K562 (cell line): Measurements from ENCODE around the gene GLDC. TPM values are rescaled to one million over a fixed set of nuclear protein-coding genes. Genes with fewer than 3 reads are reported as not detected.
A peak's percentile ranks its signal among the peaks of the same experiment; 100 is the strongest.

Experiments used
- MAFF ChIP-seq: IDR thresholded peaks from 2 replicates; pipeline ENCODE4 v1.6.1; 2012; ENCODE audit warnings: low read length, improper control_type of control experiment
- MAFG ChIP-seq: fragments of 450-650 bp; conservative IDR thresholded peaks from 2 replicates; pipeline ENCODE4 v1.6.1; 2016; ENCODE audit warnings: missing genetic modification characterization, missing compliant biosample characterization
- MIER1 ChIP-seq: fragments of 450-650 bp; IDR thresholded peaks from 2 replicates; pipeline ENCODE4 v1.6.1; 2016; ENCODE audit warnings: antibody characterized with exemption, mild to moderate bottlenecking, low read depth
- RBM25 ChIP-seq: fragments of 200-400 bp; formaldehyde crosslinking; IDR thresholded peaks from 2 replicates; pipeline ENCODE4 v1.6.1; 2018; ENCODE audit warnings: low read length, low read depth, moderate library complexity; ENCODE audit not compliant: severe bottlenecking
- STAT5A ChIP-seq: IDR thresholded peaks from 2 replicates; pipeline ENCODE4 v1.6.1; 2012; ENCODE audit warnings: low read length, inconsistent platforms, borderline replicate concordance
- UBTF ChIP-seq, 2 experiments: IDR thresholded peaks; 2 replicates each; pipeline ENCODE4 v1.6.1; 2012; ENCODE audit warnings: improper control_type of control experiment in 2 of 2, low read depth in 2 of 2, low read length in 2 of 2, borderline replicate concordance in 1 of 2
- XRCC5 ChIP-seq: fragments of 200-400 bp; formaldehyde crosslinking; IDR thresholded peaks from 2 replicates; pipeline ENCODE4 v1.6.1; 2017; ENCODE audit warnings: low read depth, mild to moderate bottlenecking, low read length
- ZBTB49 ChIP-seq: sonication (generic); formaldehyde crosslinking; IDR thresholded peaks from 2 replicates; pipeline ENCODE4 v1.8.0; 2022; ENCODE audit warnings: missing genetic modification reagents, mild to moderate bottlenecking, borderline replicate concordance
- ZC3H8 ChIP-seq: fragments of 450-650 bp; IDR thresholded peaks from 2 replicates; pipeline ENCODE4 v1.6.1; 2017
- ZNF586 ChIP-seq: fragments of 450-650 bp; formaldehyde crosslinking; conservative IDR thresholded peaks from 2 replicates; pipeline ENCODE4 v1.4.0; 2020; ENCODE audit warnings: mild to moderate bottlenecking, moderate library complexity
- ZNF589 ChIP-seq: fragments of 200-800 bp; sonication (Bioruptor generic); IDR thresholded peaks from 2 replicates; pipeline ENCODE4 v1.6.1; 2016; ENCODE audit warnings: low read depth, missing genetic modification characterization, missing compliant biosample characterization
- ZNF717 ChIP-seq: fragments of 250-450 bp; sonication (Bioruptor Pico); IDR thresholded peaks from 2 replicates; pipeline ENCODE4 v1.5.0; 2021
- ZNF764 ChIP-seq: fragments of 250-450 bp; sonication (Bioruptor Pico); IDR thresholded peaks from 2 replicates; pipeline ENCODE4 v1.4.0; 2020; ENCODE audit warnings: low read depth, mild to moderate bottlenecking, moderate library complexity
- ZNF830 ChIP-seq: fragments of 250-450 bp; sonication (Bioruptor Pico); IDR thresholded peaks from 2 replicates; pipeline ENCODE4 v1.5.0; 2021; ENCODE audit warnings: mild to moderate bottlenecking
- polyA plus RNA-seq, 8 experiments: library from polyadenylated mRNA; depleted of rRNA in 4 of 8; stranded (reverse) in 5 of 8; unstranded in 3 of 8; fragments of >200 nt; fragmentation: Nextera tagmentation in 2 of 8; fragmentation: Illumina TruSeq in 1 of 8; extraction: Ambion mirVana in 2 of 8; extraction: Trizol in 1 of 8; gene quantifications; 2 replicates each; pipeline versions ENCODE4 v1.2.1 to v1.2.3, GENCODE V29; 2011 to 2014; ENCODE audit warnings: inconsistent platforms in 1 of 8, missing spikeins in 1 of 8
- total RNA-seq, 7 experiments: library from RNA; depleted of rRNA in 6 of 7; stranded (reverse); fragments of >200 nt in 6 of 7; fragmentation: Illumina TruSeq in 2 of 7; extraction: Trizol in 2 of 7; gene quantifications; 2 replicates each; pipeline versions ENCODE4 v1.2.1 to v1.2.3, GENCODE V29; 2011 to 2021; ENCODE audit warnings: low replicate concordance in 1 of 7
- TF ChIP-seq, protein P1 (sequence below), 3 experiments: fragments of 200-800 bp in 1 of 3; fragments of 250-450 bp in 1 of 3; fragments of 450-650 bp in 1 of 3; sonication (Bioruptor Pico) in 1 of 3; sonication (Bioruptor generic) in 1 of 3; formaldehyde crosslinking in 1 of 3; IDR thresholded peaks; 2 replicates each; pipeline versions ENCODE4 v1.6.1 to v1.8.0; 2016 to 2022; ENCODE audit warnings: mild to moderate bottlenecking in 2 of 3, missing genetic modification characterization in 2 of 3, missing compliant biosample characterization in 1 of 3, moderate library complexity in 1 of 3

GLDC gene
- total and polyA plus RNA-seq, 9 of the 15 experiments (the other 6 are each of a cell fraction or from before 2014, with no cell fraction given), result 0.03 to 0.27 (median 0.08) TPM; not detected in 6

DNA sequence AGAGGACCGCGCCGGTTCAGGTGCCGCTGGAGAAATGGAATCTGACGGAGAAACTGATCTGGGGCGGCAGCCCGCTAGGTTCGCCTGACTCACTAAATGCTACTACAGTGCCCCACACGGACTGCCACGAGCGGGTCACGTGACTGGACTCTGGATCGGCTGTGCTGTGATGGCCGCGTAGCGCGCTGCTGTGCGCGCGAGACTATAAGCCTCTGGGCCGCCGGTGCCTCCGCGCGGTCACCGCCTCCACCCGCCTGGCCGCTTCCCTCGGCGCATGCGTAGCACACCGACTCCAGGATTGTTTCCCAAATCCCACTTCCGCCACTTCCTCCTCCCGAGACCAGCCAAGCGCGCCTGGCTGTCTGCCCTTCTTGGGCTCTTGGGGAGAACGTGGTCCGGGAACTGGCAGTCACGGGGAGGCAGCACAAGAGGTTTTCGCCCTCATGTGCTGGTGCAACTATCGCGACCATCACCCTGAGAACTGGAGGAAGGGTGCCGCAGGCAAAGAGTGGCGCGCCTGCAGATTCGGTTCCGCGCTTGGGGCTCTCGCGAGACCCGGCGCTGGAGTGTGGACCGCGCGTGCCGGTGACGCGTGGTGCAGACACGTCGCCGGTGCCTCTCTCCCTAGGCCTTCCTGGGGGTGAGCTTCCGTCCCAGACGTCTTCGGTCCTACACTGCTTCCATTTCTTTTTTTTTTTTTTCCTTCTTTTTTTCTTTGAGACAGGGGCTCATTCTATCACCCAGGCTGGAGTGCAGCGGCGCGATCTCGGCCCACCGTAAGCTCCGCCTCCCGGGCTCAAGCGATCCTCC is 35.8 kb upstream of the GLDC start (continued):
- no peak for TF ChIP-seq ZNF830 (CRISPR knock-in tag)
- TF ChIP-seq ZBTB49 (CRISPR knock-in tag), result no peak
- TF ChIP-seq ZNF717 (CRISPR knock-in tag), result no peak
- TF ChIP-seq ZNF586, result no peak
- TF ChIP-seq MAFF, result peak; percentile 65; the same call in 1 of the 2 replicates
- no peak for TF ChIP-seq UBTF (IDR thresholded peaks at IDR 0.05; ENCODE audit: borderline replicate concordance in 1 of 2, low read depth in 2 of 2, low read length in 2 of 2)
- TF ChIP-seq MIER1, result no peak
- no peak for TF ChIP-seq STAT5A
- no peak for TF ChIP-seq ZC3H8
- no peak for TF ChIP-seq MAFG
- peak; percentile 98 for TF ChIP-seq RBM25
- TF ChIP-seq, protein P1, sequence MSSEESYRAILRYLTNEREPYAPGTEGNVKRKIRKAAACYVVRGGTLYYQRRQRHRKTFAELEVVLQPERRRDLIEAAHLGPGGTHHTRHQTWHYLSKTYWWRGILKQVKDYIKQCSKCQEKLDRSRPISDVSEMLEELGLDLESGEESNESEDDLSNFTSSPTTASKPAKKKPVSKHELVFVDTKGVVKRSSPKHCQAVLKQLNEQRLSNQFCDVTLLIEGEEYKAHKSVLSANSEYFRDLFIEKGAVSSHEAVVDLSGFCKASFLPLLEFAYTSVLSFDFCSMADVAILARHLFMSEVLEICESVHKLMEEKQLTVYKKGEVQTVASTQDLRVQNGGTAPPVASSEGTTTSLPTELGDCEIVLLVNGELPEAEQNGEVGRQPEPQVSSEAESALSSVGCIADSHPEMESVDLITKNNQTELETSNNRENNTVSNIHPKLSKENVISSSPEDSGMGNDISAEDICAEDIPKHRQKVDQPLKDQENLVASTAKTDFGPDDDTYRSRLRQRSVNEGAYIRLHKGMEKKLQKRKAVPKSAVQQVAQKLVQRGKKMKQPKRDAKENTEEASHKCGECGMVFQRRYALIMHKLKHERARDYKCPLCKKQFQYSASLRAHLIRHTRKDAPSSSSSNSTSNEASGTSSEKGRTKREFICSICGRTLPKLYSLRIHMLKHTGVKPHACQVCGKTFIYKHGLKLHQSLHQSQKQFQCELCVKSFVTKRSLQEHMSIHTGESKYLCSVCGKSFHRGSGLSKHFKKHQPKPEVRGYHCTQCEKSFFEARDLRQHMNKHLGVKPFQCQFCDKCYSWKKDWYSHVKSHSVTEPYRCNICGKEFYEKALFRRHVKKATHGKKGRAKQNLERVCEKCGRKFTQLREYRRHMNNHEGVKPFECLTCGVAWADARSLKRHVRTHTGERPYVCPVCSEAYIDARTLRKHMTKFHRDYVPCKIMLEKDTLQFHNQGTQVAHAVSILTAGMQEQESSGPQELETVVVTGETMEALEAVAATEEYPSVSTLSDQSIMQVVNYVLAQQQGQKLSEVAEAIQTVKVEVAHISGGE (CRISPR knock-in tag; IDR thresholded peaks at IDR 0.05), result peak in 1 of 3 experiments; percentile 81; a peak in 2 of 6 replicates
- no peak for TF ChIP-seq ZNF764 (CRISPR knock-in tag)
- TF ChIP-seq ZNF589 (CRISPR knock-in tag), result 0 out of 2 replicates have a peak, but pooled peaks have one; percentile 35
- no peak; the same call in 1 of the 2 replicates for TF ChIP-seq XRCC5
